IMR-90 (cell line): Measurements from ENCODE around the gene PTPRCAP. TPM values are rescaled to one million over a fixed set of nuclear protein-coding genes. Genes with fewer than 3 reads are reported as not detected.
"Not testable (repeated sequence)": the region's sequence is repeated elsewhere in the genome, so short reads cannot be mapped to it uniquely, and the experiment has no call there.

Experiments
- ATAC-seq: fragments of 200-7000 bp; cut with Tn5 transposase; 2 replicates; pipeline ENCODE4 v1.9.1; 2020; ENCODE audit warnings: low read depth, mild to moderate bottlenecking, moderate library complexity
- BruUV-seq: library from RNA; stranded (reverse); fragments of 400-500 nt; replicated peaks from 2 replicates; lab custom pipeline; 2021; lab: Mats Ljungman, UMichigan
- CTCF ChIA-PET: fragments of 300-600 bp; formaldehyde crosslinking; extraction: SDS; loops from one replicate; lab custom pipeline; 2021; ENCODE audit warnings: antibody characterized with exemption; lab: Yijun Ruan, JAX
- POLR2A ChIA-PET: fragments of 300-600 bp; sonication (Branson Sonifier 250); formaldehyde crosslinking; loops from one replicate; lab custom pipeline; 2022; ENCODE audit warnings: antibody characterized with exemption; ENCODE audit not compliant: unreplicated experiment; lab: Charles Lee
- DNase-seq: peaks from one replicate; pipeline ENCODE4 v3.0.0; 2013
- H2AFZ ChIP-seq: replicated peaks from 2 replicates; pipeline ENCODE3; 2013; ENCODE audit warnings: low read length, mild to moderate bottlenecking; ENCODE audit not compliant: poor library complexity
- H2AK5ac ChIP-seq: 2 replicates; pipeline ENCODE4 v1.6.1; 2013; ENCODE audit warnings: low read depth, low read length, inconsistent platforms
- H2AK9ac ChIP-seq: replicated peaks from 2 replicates; pipeline ENCODE3; 2013; ENCODE audit warnings: mild to moderate bottlenecking, low read depth, low read length, moderate library complexity; ENCODE audit not compliant: poor library complexity
- H2BK120ac ChIP-seq: 2 replicates; pipeline ENCODE4 v1.6.1; 2013; ENCODE audit warnings: low read depth, low read length, inconsistent platforms
- H2BK15ac ChIP-seq: 3 replicates; pipeline ENCODE4 v1.6.1; 2013; ENCODE audit warnings: low read depth, low read length, inconsistent platforms
- H2BK20ac ChIP-seq: 2 replicates; pipeline ENCODE4 v1.6.1; 2013; ENCODE audit warnings: low read depth, mild to moderate bottlenecking, inconsistent platforms, low read length, moderate library complexity
- H2BK5ac ChIP-seq: 2 replicates; pipeline ENCODE4 v1.6.1; 2013; ENCODE audit warnings: mild to moderate bottlenecking, low read depth, low read length, inconsistent platforms; ENCODE audit not compliant: poor library complexity, severe bottlenecking
- H3K14ac ChIP-seq: replicated peaks from 2 replicates; pipeline ENCODE4 v1.6.1; 2013; ENCODE audit warnings: low read depth, low read length, inconsistent platforms
- H3K18ac ChIP-seq: 2 replicates; pipeline ENCODE4 v1.6.1; 2013; ENCODE audit warnings: low read depth, low read length, control low read depth
- H3K23ac ChIP-seq: 2 replicates; pipeline ENCODE4 v1.6.1; 2013; ENCODE audit warnings: low read depth, low read length, inconsistent platforms
- H3K27ac ChIP-seq: 2 replicates; pipeline ENCODE4 v1.5.1; 2013; ENCODE audit warnings: mild to moderate bottlenecking, control low read depth, low read length; ENCODE audit not compliant: insufficient read depth
- H3K27me3 ChIP-seq: 2 replicates; pipeline ENCODE4 v1.6.1; 2013; ENCODE audit warnings: low read length; ENCODE audit not compliant: control insufficient read depth, insufficient read depth
- H3K36me3 ChIP-seq: 2 replicates; pipeline ENCODE4 v1.6.1; 2013; ENCODE audit warnings: low read length, mixed read lengths; ENCODE audit not compliant: control insufficient read depth, insufficient read depth
- H3K4ac ChIP-seq: 2 replicates; pipeline ENCODE4 v1.6.1; 2013; ENCODE audit warnings: low read depth, low read length, inconsistent platforms
- H3K4me1 ChIP-seq: 2 replicates; pipeline ENCODE4 v1.6.1; 2013; ENCODE audit warnings: low read length, mixed read lengths; ENCODE audit not compliant: control insufficient read depth, insufficient read depth
- H3K4me2 ChIP-seq: 2 replicates; pipeline ENCODE4 v1.6.1; 2013; ENCODE audit warnings: low read depth, mild to moderate bottlenecking, control low read depth, low read length, moderate library complexity
- H3K4me3 ChIP-seq: 2 replicates; pipeline ENCODE4 v1.5.1; 2013; ENCODE audit warnings: low read depth, mild to moderate bottlenecking, control low read depth, low read length, moderate library complexity; ENCODE audit not compliant: insufficient read depth
- H3K56ac ChIP-seq: 2 replicates; pipeline ENCODE4 v1.6.1; 2013; ENCODE audit warnings: low read length, inconsistent platforms; ENCODE audit not compliant: insufficient read depth; ENCODE audit errors: extremely low read depth
- H3K79me1 ChIP-seq, 2 experiments: 2 replicates each; pipeline ENCODE4 v1.6.1; 2013; ENCODE audit warnings: low read length in 2 of 2, inconsistent platforms in 1 of 2, low read depth in 1 of 2
- H3K9ac ChIP-seq: 2 replicates; pipeline ENCODE4 v1.6.1; 2013; ENCODE audit warnings: low read depth, low read length, control low read depth
- H3K9me1 ChIP-seq: 2 replicates; pipeline ENCODE4 v1.6.1; 2013; ENCODE audit warnings: low read length, inconsistent platforms; ENCODE audit not compliant: insufficient read depth
- H3K9me3 ChIP-seq: 2 replicates; pipeline ENCODE4 v1.6.1; 2013; ENCODE audit warnings: low read length; ENCODE audit not compliant: control insufficient read depth, insufficient read depth
- H4K20me1 ChIP-seq: 2 replicates; pipeline ENCODE4 v1.6.1; 2013; ENCODE audit warnings: low read length, inconsistent platforms; ENCODE audit not compliant: insufficient read depth
- H4K5ac ChIP-seq: 2 replicates; pipeline ENCODE4 v1.6.1; 2013; ENCODE audit warnings: mild to moderate bottlenecking, low read depth, low read length, control low read depth
- H4K8ac ChIP-seq, 2 experiments: 2 replicates each; pipeline ENCODE4 v1.6.1; 2013; ENCODE audit warnings: low read depth in 2 of 2, low read length in 2 of 2, control low read depth in 1 of 2, inconsistent platforms in 1 of 2
- H4K91ac ChIP-seq: 2 replicates; pipeline ENCODE4 v1.6.1; 2013; ENCODE audit warnings: low read depth, low read length, inconsistent platforms; ENCODE audit not compliant: insufficient read depth
- MAZ ChIP-seq: IDR thresholded peaks from 2 replicates; pipeline ENCODE4 v1.6.1; 2012; ENCODE audit warnings: low read depth, mild to moderate bottlenecking, low read length, improper control_type of control experiment, moderate library complexity, borderline replicate concordance
- POLR2A ChIP-seq: IDR thresholded peaks from 2 replicates; pipeline ENCODE4 v1.6.1; 2012; ENCODE audit warnings: mild to moderate bottlenecking, low read depth, low read length
- RAD21 ChIP-seq: IDR thresholded peaks from 2 replicates; pipeline ENCODE4 v1.6.1; 2012; ENCODE audit warnings: low read length, improper control_type of control experiment
- SMC3 ChIP-seq: fragments of 150-350 bp; IDR thresholded peaks from 2 replicates; pipeline ENCODE4 v1.6.1; 2016; ENCODE audit warnings: low read depth, mild to moderate bottlenecking, antibody characterized with exemption, low read length, moderate library complexity
- WGBS, 2 experiments: methylation state at CpG; one replicate each; pipeline versions ENCODE4 v1.1.5 to v1.1.7; 2013; ENCODE audit warnings: missing lambda C conversion rate in 2 of 2; ENCODE audit not compliant: insufficient read length in 1 of 2; ENCODE audit errors: extremely low coverage in 2 of 2; 5-methylcytosine and 5-hydroxymethylcytosine counted together
- dilution Hi-C: fragments of 300-500 bp; cut with HindIII; formaldehyde crosslinking; loops from one replicate; pipeline ENCODE4 v1.14.3; 2018; ENCODE audit warnings: low sequenced_read_pairs; ENCODE audit not compliant: unreplicated experiment
- in situ Hi-C: fragments of 300-500 bp; cut with MboI; formaldehyde crosslinking; loops from 3 replicates; pipeline ENCODE4 v1.14.3; 2019; ENCODE audit warnings: low sequenced_read_pairs, inconsistent platforms, mixed read lengths
- intact Hi-C: fragments of 100-400 bp; cut with micrococcal nuclease; formaldehyde crosslinking; loops from 2 replicates; pipeline ENCODE4 v1.10.0; 2022
- polyA plus RNA-seq, 3 experiments: library from polyadenylated mRNA; depleted of rRNA; stranded (reverse); fragments of >200 nt; gene quantifications; 2 replicates each; pipeline ENCODE4 v1.2.3, GENCODE V29; 2012; ENCODE audit warnings: low replicate concordance in 1 of 3
- total RNA-seq: library from RNA; depleted of rRNA; stranded (reverse); fragments of >200 nt; gene quantifications from 2 replicates; pipeline ENCODE4 v1.2.3, GENCODE V29; 2012
- TF ChIP-seq, protein P1 (sequence below): conservative IDR thresholded peaks from 2 replicates; pipeline ENCODE4 v1.5.1; 2012; ENCODE audit warnings: mild to moderate bottlenecking, low read depth, low read length, improper control_type of control experiment

The PTPRCAP gene
- total and polyA plus RNA-seq, 2 of the 4 experiments (the other 2 are of a cell fraction) = 0.24 TPM; not detected in 1

DNA sequence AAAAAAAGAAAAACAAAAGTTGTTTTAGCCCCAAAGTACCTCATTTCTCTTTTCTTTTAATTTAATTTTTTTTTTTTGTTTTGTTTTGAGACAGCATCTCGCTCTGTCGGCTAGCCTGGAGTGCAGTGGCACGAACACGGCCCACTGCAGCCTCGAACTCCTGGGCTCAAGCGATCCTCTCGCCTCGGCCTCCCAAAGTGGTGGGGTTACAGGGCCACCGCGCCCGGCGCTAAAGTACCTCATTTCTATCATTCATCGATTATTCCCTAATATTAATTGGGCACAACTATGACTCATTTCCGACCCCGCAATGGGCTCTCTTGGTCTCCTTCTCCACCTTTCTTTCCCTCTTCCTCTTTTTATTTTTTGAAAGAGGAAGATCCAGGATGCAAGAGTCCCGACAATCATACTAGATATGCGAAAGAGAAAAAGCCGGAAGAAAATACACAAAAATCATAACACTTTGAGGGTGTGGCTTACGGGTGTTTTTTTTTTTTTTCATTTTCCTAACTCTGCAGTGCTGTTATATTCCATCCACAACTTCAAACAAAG, 44.9 kb upstream of the PTPRCAP start:
- Histone ChIP-seq H4K8ac (peak overlapping the region; percentile 89 to 98), H2BK120ac (0 out of 2 replicates have a peak overlapping the region, but pooled peaks have one; percentile 16), H4K91ac (peak overlapping the region; percentile 51; the same call in 1 of the 2 replicates), H3K9me3 (no peaks in the 10 kb centered on the region), H4K5ac (peak overlapping the region; percentile 40), H3K4me2 (peak overlapping the region; percentile 62), H3K14ac (peak overlapping the region; percentile 81; the same call in 1 of the 2 replicates), H2BK5ac (peak overlapping the region; percentile 47), H3K27ac (peak overlapping the region; percentile 45), H3K18ac (no peak overlapping the region), H3K79me1 (peaks cover 14 to 38% of the 10 kb centered on the region in 2 experiments), H2AK5ac (no peak overlapping the region), H3K36me3 (peaks cover 3% of the 10 kb centered on the region), H3K9me1 (peaks cover 15% of the 10 kb centered on the region), H3K27me3 (no peaks in the 10 kb centered on the region), H3K4me1 (peaks cover 3% of the 10 kb centered on the region; the same call in 1 of the 2 replicates), H4K20me1 (no peaks in the 10 kb centered on the region; the same call in 1 of the 2 replicates), H3K4me3 (peak overlapping the region; percentile 49), H2BK15ac (no peak overlapping the region), H3K9ac (peak overlapping the region; percentile 57), H2BK20ac (no peak overlapping the region), H3K4ac (peak overlapping the region; percentile 75; the same call in 1 of the 2 replicates), H2AK9ac (peak overlapping the region; percentile 85), H3K23ac (no peak overlapping the region), H2AFZ (peak overlapping the region; percentile 95), H3K56ac (peak overlapping the region; percentile 52; the same call in 1 of the 2 replicates)
- in situ Hi-C loops = no loop called here
- ChIA-PET CTCF (no interaction called here), POLR2A (no interaction called here)
- DNase-seq (no peak), ATAC-seq (peak; percentile 19)
- TF ChIP-seq MAZ (no peak), POLR2A (no peak), RAD21 (no peak), SMC3 (no peak)
- TF ChIP-seq, protein P1, sequence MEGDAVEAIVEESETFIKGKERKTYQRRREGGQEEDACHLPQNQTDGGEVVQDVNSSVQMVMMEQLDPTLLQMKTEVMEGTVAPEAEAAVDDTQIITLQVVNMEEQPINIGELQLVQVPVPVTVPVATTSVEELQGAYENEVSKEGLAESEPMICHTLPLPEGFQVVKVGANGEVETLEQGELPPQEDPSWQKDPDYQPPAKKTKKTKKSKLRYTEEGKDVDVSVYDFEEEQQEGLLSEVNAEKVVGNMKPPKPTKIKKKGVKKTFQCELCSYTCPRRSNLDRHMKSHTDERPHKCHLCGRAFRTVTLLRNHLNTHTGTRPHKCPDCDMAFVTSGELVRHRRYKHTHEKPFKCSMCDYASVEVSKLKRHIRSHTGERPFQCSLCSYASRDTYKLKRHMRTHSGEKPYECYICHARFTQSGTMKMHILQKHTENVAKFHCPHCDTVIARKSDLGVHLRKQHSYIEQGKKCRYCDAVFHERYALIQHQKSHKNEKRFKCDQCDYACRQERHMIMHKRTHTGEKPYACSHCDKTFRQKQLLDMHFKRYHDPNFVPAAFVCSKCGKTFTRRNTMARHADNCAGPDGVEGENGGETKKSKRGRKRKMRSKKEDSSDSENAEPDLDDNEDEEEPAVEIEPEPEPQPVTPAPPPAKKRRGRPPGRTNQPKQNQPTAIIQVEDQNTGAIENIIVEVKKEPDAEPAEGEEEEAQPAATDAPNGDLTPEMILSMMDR = no peak
- BruUV-seq = no TSS peak
- dilution Hi-C loops = no loop called here
- no CpG with 5 or more reads among the region's 19 CpGs for WGBS, 2 experiments
- intact Hi-C loops = loop anchor here (5.0 kb wide), 1 partner anchor 60 kb away; no protein-coding TSS in a partner anchor

GRCh38 chr11:67477344-67478050, 40.0 kb upstream of the PTPRCAP start:
- DNase-seq, intact Hi-C loops, H2AFZ ChIP-seq, H4K91ac ChIP-seq, H3K4ac ChIP-seq, H4K8ac ChIP-seq, H4K20me1 ChIP-seq, H3K27ac ChIP-seq, H3K14ac ChIP-seq, H2BK5ac ChIP-seq, H2AK5ac ChIP-seq, H3K27me3 ChIP-seq, H3K4me1 ChIP-seq, H3K9me3 ChIP-seq, H3K9ac ChIP-seq, BruUV-seq, H3K4me2 ChIP-seq, POLR2A ChIA-PET, H3K56ac ChIP-seq, H3K4me3 ChIP-seq, H2BK15ac ChIP-seq, ATAC-seq, H3K36me3 ChIP-seq, H3K18ac ChIP-seq, H4K5ac ChIP-seq, H2BK20ac ChIP-seq, dilution Hi-C loops, H3K9me1 ChIP-seq, in situ Hi-C loops, H2AK9ac ChIP-seq, H2BK120ac ChIP-seq, CTCF ChIA-PET, H3K23ac ChIP-seq, H3K79me1 ChIP-seq: not testable (repeated sequence)
- no CpG with 5 or more reads among the region's 16 CpGs for WGBS, 2 experiments
